Fibroblast of mammary gland (primary cell): ENCODE results near the gene CALML4.
"Not testable (repeated sequence)": the region's sequence is repeated elsewhere in the genome, so short reads cannot be mapped to it uniquely, and the experiment has no call there.

Experiments
- DNase-seq: peaks from one replicate; pipeline ENCODE4 v3.0.0-alpha.2; 2010; ENCODE audit warnings: low read depth
- H3K4me3 ChIP-seq: 2 replicates; pipeline ENCODE4 v1.5.1; 2011; ENCODE audit warnings: low read depth, mild to moderate bottlenecking, low read length, moderate library complexity; ENCODE audit not compliant: control insufficient read depth
- CTCF ChIP-seq: conservative IDR thresholded peaks from 2 replicates; pipeline ENCODE4 v1.5.1; 2011; ENCODE audit warnings: low read depth, low read length, inconsistent platforms; ENCODE audit not compliant: control insufficient read depth, insufficient read depth

CALML4 gene

GRCh38 chr15:68224108-68224507 is 19.0 kb upstream of the CALML4 start:
- TF ChIP-seq CTCF = no peak
- no peak overlapping the region for H3K4me3 ChIP-seq
- no peak for DNase-seq

GRCh38 chr15:68223171-68223570 is 18.0 kb upstream of the CALML4 start:
- no peak for TF ChIP-seq CTCF
- no peak overlapping the region for H3K4me3 ChIP-seq
- DNase-seq = no peak

- not testable (repeated sequence) for DNase-seq, H3K4me3 ChIP-seq
Measured at GRCh38 chr15:68222432-68222743, 17.3 kb upstream of the CALML4 start.

GRCh38 chr15:68221530-68222431 is 16.6 kb upstream of the CALML4 start:
- not testable (repeated sequence) for DNase-seq

GRCh38 chr15:68220967-68221366 is 15.8 kb upstream of the CALML4 start:
- DNase-seq = no peak
- TF ChIP-seq CTCF = no peak
- H3K4me3 ChIP-seq = no peak overlapping the region

More at GRCh38 chr15:68221530-68222431, 16.6 kb upstream of the CALML4 start:
- not testable (repeated sequence) for H3K4me3 ChIP-seq

GRCh38 chr15:68220489-68220888 is 15.4 kb upstream of the CALML4 start:
- no peak for DNase-seq
- TF ChIP-seq CTCF = no peak
- no peak overlapping the region for H3K4me3 ChIP-seq

- H3K4me3 ChIP-seq = no peak overlapping the region
- DNase-seq = no peak
- TF ChIP-seq CTCF = no peak
Measured at GRCh38 chr15:68218847-68219798, 14.0 kb upstream of the CALML4 start.
